ENCODE measurements around the gene MICB. TPM values are rescaled to one million over a fixed set of nuclear protein-coding genes. Genes with fewer than 3 reads are reported as not detected.
"Not testable (repeated sequence)": the region's sequence is repeated elsewhere in the genome, so short reads cannot be mapped to it uniquely, and the experiment has no call there.

The MICB gene
- total RNA-seq, 1 donor from 2014 or later: 35.5 TPM

GRCh38 chr6:31502586-31502985 is 4.6 kb downstream of the MICB start:
- intact Hi-C loops (cut with micrococcal nuclease): no loop called here
- peaks cover 27% of the 10 kb centered on the region for H3K36me3 Mint-ChIP-seq (ENCODE audit: low read depth)
- no peak overlapping the region for H3K27ac Mint-ChIP-seq
- no peak for DNase-seq
- H3K4me1 Mint-ChIP-seq: peaks cover 47% of the 10 kb centered on the region
- H3K27me3 Mint-ChIP-seq: no peaks in the 10 kb centered on the region
- H3K9me3 Mint-ChIP-seq: no peaks in the 10 kb centered on the region
- H3K4me3 Mint-ChIP-seq: no peak overlapping the region

- H3K27ac Mint-ChIP-seq; H3K4me3 Mint-ChIP-seq; DNase-seq; H3K9me3 Mint-ChIP-seq; H3K27me3 Mint-ChIP-seq; H3K4me1 Mint-ChIP-seq; intact Hi-C loops (cut with micrococcal nuclease): not testable (repeated sequence)
- peaks cover 51% of the 10 kb centered on the region for H3K36me3 Mint-ChIP-seq (ENCODE audit: low read depth)
Measured at GRCh38 chr6:31509036-31509435, 11.1 kb downstream of the MICB start.

- intact Hi-C loops (cut with micrococcal nuclease): no loop called here
- H3K27ac Mint-ChIP-seq: no peak overlapping the region
- no peak for DNase-seq
- peaks cover 48% of the 10 kb centered on the region for H3K36me3 Mint-ChIP-seq (ENCODE audit: low read depth)
- no peaks in the 10 kb centered on the region for H3K27me3 Mint-ChIP-seq
- H3K4me1 Mint-ChIP-seq: peaks cover 6% of the 10 kb centered on the region
- H3K9me3 Mint-ChIP-seq: no peaks in the 10 kb centered on the region
- no peak overlapping the region for H3K4me3 Mint-ChIP-seq
Measured at GRCh38 chr6:31510007-31510406, 12.1 kb downstream of the MICB start.

- Mint-ChIP-seq H3K27ac (no peak overlapping the region), H3K36me3 (ENCODE audit: low read depth) (peaks cover 22% of the 10 kb centered on the region), H3K4me3 (no peak overlapping the region), H3K27me3 (peaks cover 7% of the 10 kb centered on the region), H3K9me3 (no peaks in the 10 kb centered on the region), H3K4me1 (peaks cover 3% of the 10 kb centered on the region)
- no peak for DNase-seq
- intact Hi-C loops (cut with micrococcal nuclease): no loop called here
Measured at GRCh38 chr6:31513456-31514165, 15.7 kb downstream of the MICB start.

GRCh38 chr6:31521835-31522234 is 23.9 kb downstream of the MICB start:
- H3K4me1 Mint-ChIP-seq: no peaks in the 10 kb centered on the region
- H3K36me3 Mint-ChIP-seq (ENCODE audit: low read depth): no peaks in the 10 kb centered on the region
- no peaks in the 10 kb centered on the region for H3K9me3 Mint-ChIP-seq
- intact Hi-C loops (cut with micrococcal nuclease): no loop called here
- H3K27me3 Mint-ChIP-seq: peaks cover 26% of the 10 kb centered on the region
- no peak for DNase-seq
- H3K4me3 Mint-ChIP-seq: no peak overlapping the region
- no peak overlapping the region for H3K27ac Mint-ChIP-seq

- Mint-ChIP-seq H3K36me3 (ENCODE audit: low read depth) (peaks cover 10% of the 10 kb centered on the region), H3K27me3 (peaks cover 11% of the 10 kb centered on the region), H3K4me3 (no peak overlapping the region), H3K9me3 (no peaks in the 10 kb centered on the region), H3K27ac (no peak overlapping the region), H3K4me1 (no peaks in the 10 kb centered on the region)
- intact Hi-C loops (cut with micrococcal nuclease): no loop called here
- DNase-seq: no peak
Measured at GRCh38 chr6:31525553-31525931, 27.6 kb downstream of the MICB start.

- Mint-ChIP-seq H3K36me3 (ENCODE audit: low read depth) (peaks cover 15% of the 10 kb centered on the region), H3K9me3 (no peaks in the 10 kb centered on the region), H3K27me3 (peaks cover 9% of the 10 kb centered on the region), H3K27ac (no peak overlapping the region), H3K4me3 (no peak overlapping the region), H3K4me1 (peaks cover 2% of the 10 kb centered on the region)
- intact Hi-C loops (cut with micrococcal nuclease): no loop called here
- no peak for DNase-seq
Measured at GRCh38 chr6:31525932-31526591, 28.1 kb downstream of the MICB start.

- intact Hi-C loops (cut with micrococcal nuclease): no loop called here
- H3K27ac Mint-ChIP-seq: no peak overlapping the region
Measured at GRCh38 chr6:31528307-31528777, 30.4 kb downstream of the MICB start.

GRCh38 chr6:31528821-31529328 is 30.9 kb downstream of the MICB start, which contains the start of gene MCCD1:
Gene MCCD1, plus strand, starts transcription at chr6:31528962. Its CDS starts 53 bp downstream, at chr6:31529015.
- Mint-ChIP-seq H3K36me3 (ENCODE audit: low read depth) (peaks cover 38% of the 10 kb centered on the region), H3K4me3 (no peak within 1 kb of the TSS), H3K27me3 (no peaks in the 10 kb centered on the region), H3K4me1 (peaks cover 6% of the 10 kb centered on the region), H3K9me3 (no peaks in the 10 kb centered on the region), H3K27ac (no peak within 1 kb of the TSS)
- DNase-seq: no peak
- intact Hi-C loops (cut with micrococcal nuclease): no loop called here

More at GRCh38 chr6:31528307-31528777, 30.4 kb downstream of the MICB start:
- Mint-ChIP-seq H3K36me3 (ENCODE audit: low read depth) (peaks cover 34% of the 10 kb centered on the region), H3K9me3 (no peaks in the 10 kb centered on the region), H3K4me1 (peaks cover 4% of the 10 kb centered on the region), H3K4me3 (no peak overlapping the region), H3K27me3 (no peaks in the 10 kb centered on the region)
- DNase-seq: no peak

- intact Hi-C loops (cut with micrococcal nuclease): no loop called here
- DNase-seq: no peak
- no peak overlapping the region for H3K4me3 Mint-ChIP-seq
- H3K9me3 Mint-ChIP-seq: no peaks in the 10 kb centered on the region
- H3K36me3 Mint-ChIP-seq (ENCODE audit: low read depth): peaks cover 45% of the 10 kb centered on the region
- H3K27me3 Mint-ChIP-seq: no peaks in the 10 kb centered on the region
- peaks cover 6% of the 10 kb centered on the region for H3K4me1 Mint-ChIP-seq
- no peak overlapping the region for H3K27ac Mint-ChIP-seq
Measured at GRCh38 chr6:31529329-31530150, 31.6 kb downstream of the MICB start.

- DNase-seq: no peak
- H3K36me3 Mint-ChIP-seq (ENCODE audit: low read depth): peaks cover 55% of the 10 kb centered on the region
- no peak overlapping the region for H3K4me3 Mint-ChIP-seq
- H3K9me3 Mint-ChIP-seq: no peaks in the 10 kb centered on the region
- intact Hi-C loops (cut with micrococcal nuclease): no loop called here
- no peak overlapping the region for H3K27ac Mint-ChIP-seq
- H3K27me3 Mint-ChIP-seq: no peaks in the 10 kb centered on the region
- H3K4me1 Mint-ChIP-seq: peaks cover 12% of the 10 kb centered on the region
Measured at GRCh38 chr6:31530659-31531058, 32.7 kb downstream of the MICB start.

- no peak for DNase-seq
- intact Hi-C loops (cut with micrococcal nuclease): no loop called here
- Mint-ChIP-seq H3K4me3 (no peak overlapping the region), H3K27me3 (no peaks in the 10 kb centered on the region), H3K36me3 (ENCODE audit: low read depth) (peaks cover 60% of the 10 kb centered on the region), H3K27ac (no peak overlapping the region), H3K4me1 (peaks cover 17% of the 10 kb centered on the region), H3K9me3 (no peaks in the 10 kb centered on the region)
Measured at GRCh38 chr6:31531162-31531561, 33.2 kb downstream of the MICB start.

GRCh38 chr6:31531771-31532643 is 34.1 kb downstream of the MICB start:
- Mint-ChIP-seq H3K4me3 (no peak overlapping the region), H3K9me3 (no peaks in the 10 kb centered on the region), H3K4me1 (peaks cover 21% of the 10 kb centered on the region), H3K27ac (no peak overlapping the region), H3K27me3 (no peaks in the 10 kb centered on the region), H3K36me3 (ENCODE audit: low read depth) (peaks cover 67% of the 10 kb centered on the region)
- DNase-seq: no peak
- intact Hi-C loops (cut with micrococcal nuclease): no loop called here
